Muscle of arm (tissue), 12 donors: ENCODE data around the gene TSG101. TPM values are rescaled to one million over a fixed set of nuclear protein-coding genes. Genes with fewer than 3 reads are reported as not detected.

Source experiments
- polyA plus RNA-seq, 12 donors: library from polyadenylated mRNA; unstranded; fragments of 120-200 nt; gene quantifications; one replicate each; pipeline ENCODE4 v1.2.1, GENCODE V29; 2013; ENCODE audit not compliant: insufficient read length in 12 of 12

The TSG101 gene
- polyA plus RNA-seq, 12 donors, result 89.4 to 131 (median 102) TPM; not detected in 1

Other genes with a start within 250 kb of the TSG101 start
- gene HPS5, start 204.8 kb downstream of the TSG101 start, polyA plus RNA-seq, result 10 to 100 TPM in 11 of 12 donors, not detected in 1; 11.3 to 18.1 (median 14.0) TPM
- gene GTF2H1, start 204.4 kb downstream of the TSG101 start, polyA plus RNA-seq, result 10 to 100 TPM in 11 of 12 donors, not detected in 1; 29.2 to 57.3 (median 37.3) TPM
- 100 to 1,000 TPM in 11 of 12 donors, not detected in 1; 605 to 842 (median 666) TPM for gene LDHA, start 132.4 kb downstream of the TSG101 start, polyA plus RNA-seq
- 1 to 10 TPM in 2 of 12 donors, under 1 TPM in 3, not detected in 7; 0.34 to 1.6 (median 0.77) TPM for gene LDHC, start 114.6 kb downstream of the TSG101 start, polyA plus RNA-seq
- under 1 TPM in 10 of 12 donors, not detected in 2; 0.06 to 0.94 (median 0.38) TPM for gene LDHAL6A, start 71.1 kb downstream of the TSG101 start, polyA plus RNA-seq
- gene UEVLD, start 61.8 kb upstream of the TSG101 start, polyA plus RNA-seq, result 10 to 100 TPM in 11 of 12 donors, not detected in 1; 12.1 to 20.0 (median 15.7) TPM
- 1 to 10 TPM in 10 of 12 donors, not detected in 2; 2.2 to 10.0 (median 4.6) TPM for gene MISFA, start 72.8 kb upstream of the TSG101 start, polyA plus RNA-seq
- 10 to 100 TPM in 11 of 12 donors, not detected in 1; 16.0 to 28.7 (median 18.4) TPM for gene SPTY2D1, start 107.4 kb upstream of the TSG101 start, polyA plus RNA-seq
- 1 to 10 TPM in 10 of 12 donors, not detected in 2; 1.7 to 4.4 (median 3.0) TPM for gene TMEM86A, start 171.8 kb upstream of the TSG101 start, polyA plus RNA-seq
- 10 to 100 TPM in 1 of 12 donors, 1 to 10 TPM in 9, not detected in 2; 1.2 to 10.1 (median 5.3) TPM for gene IGSF22, start 199.2 kb upstream of the TSG101 start, polyA plus RNA-seq